K562 (cell line): Measurements from ENCODE around the gene IL11. TPM values are rescaled to one million over a fixed set of nuclear protein-coding genes. Genes with fewer than 3 reads are reported as not detected.

Experiments used
- ATAC-seq: fragments of 200-7000 bp; cut with Tn5 transposase; 3 replicates; pipeline ENCODE4 v1.9.1; 2020; ENCODE audit warnings: moderate library complexity
- BruUV-seq: library from RNA; stranded (reverse); fragments of 400-500 nt; replicated peaks from 2 replicates; lab custom pipeline; 2021; lab: Mats Ljungman, UMichigan
- CTCF ChIA-PET: fragments of 300-600 bp; formaldehyde crosslinking; extraction: SDS; loops from one replicate; lab custom pipeline; 2021; ENCODE audit warnings: low intra/inter-chr PET ratio; lab: Yijun Ruan, JAX
- POLR2A ChIA-PET: fragments of 300-600, 350-650 bp; sonication (Branson Sonifier 250); formaldehyde crosslinking; extraction: SDS; loops from one replicate; lab custom pipeline; 2021; ENCODE audit warnings: antibody characterized with exemption, inconsistent platforms; lab: Yijun Ruan, JAX
- DNase-seq, 4 experiments: peaks; one replicate each; pipeline versions ENCODE4 v3.0.0 to v3.0.0-alpha.2; 2011 to 2018; ENCODE audit warnings: low spot score in 3 of 4, mixed read lengths in 3 of 4; ENCODE audit errors: extremely low read depth in 1 of 4
- FAIRE-seq: peaks from 2 replicates; lab custom pipeline; 2011; peaks lifted over from hg19 to GRCh38; lab: Jason Lieb, UNC
- H2AFZ ChIP-seq: 2 replicates; pipeline ENCODE4 v1.6.0; 2011; ENCODE audit warnings: low read depth, low read length, control low read depth, inconsistent platforms
- H3K27ac ChIP-seq: fragments of 200-600 bp; 3 replicates; pipeline ENCODE4 v1.8.0; 2011; ENCODE audit warnings: low read depth, mild to moderate bottlenecking, control low read depth, inconsistent platforms, low read length, moderate library complexity, mixed read lengths; ENCODE audit errors: extremely low read depth
- H3K27me3 ChIP-seq, 2 experiments: fragments of 300-600 bp in 1 of 2; 2 replicates in 1 of 2; 3 replicates in 1 of 2; pipeline versions ENCODE4 v1.6.0 to v1.8.0; 2011; ENCODE audit warnings: inconsistent platforms in 2 of 2, low read length in 2 of 2, mild to moderate bottlenecking in 1 of 2, mixed read lengths in 1 of 2, moderate library complexity in 1 of 2; ENCODE audit not compliant: control insufficient read depth in 2 of 2, insufficient read depth in 2 of 2
- H3K36me3 ChIP-seq: fragments of 300-600 bp; 3 replicates; pipeline ENCODE4 v1.8.0; 2011; ENCODE audit warnings: mild to moderate bottlenecking, low read length, inconsistent platforms; ENCODE audit not compliant: control insufficient read depth, insufficient read depth
- H3K4me1 ChIP-seq, 2 experiments: fragments of 200-600 bp in 1 of 2; replicated peaks in 1 of 2; 2 replicates in 1 of 2; 3 replicates in 1 of 2; pipeline versions ENCODE4 v1.5.1 to v1.8.0; 2011; ENCODE audit warnings: inconsistent platforms in 2 of 2, low read length in 2 of 2, mild to moderate bottlenecking in 1 of 2, mixed read lengths in 1 of 2, moderate library complexity in 1 of 2; ENCODE audit not compliant: control insufficient read depth in 2 of 2, insufficient read depth in 2 of 2
- H3K4me2 ChIP-seq: 2 replicates; pipeline ENCODE4 v1.6.1; 2011; ENCODE audit warnings: low read length, control low read depth, inconsistent platforms, mixed read lengths; ENCODE audit not compliant: insufficient read depth
- H3K4me3 ChIP-seq: fragments of 200-600 bp; sonication (generic), shearing (Covaris generic); 2 replicates; pipeline ENCODE4 v1.5.1; 2016; ENCODE audit warnings: control low read depth, inconsistent platforms
- H3K79me2 ChIP-seq: fragments of 200-600 bp; 3 replicates; pipeline ENCODE4 v1.8.0; 2011; ENCODE audit warnings: low read length, inconsistent platforms; ENCODE audit not compliant: control insufficient read depth, insufficient read depth
- H3K9ac ChIP-seq, 2 experiments: 2 replicates each; pipeline versions ENCODE4 v1.6.0 to v1.6.1; 2011; ENCODE audit warnings: low read depth in 2 of 2, low read length in 2 of 2, control low read depth in 1 of 2, inconsistent platforms in 1 of 2, mild to moderate bottlenecking in 1 of 2, mixed read lengths in 1 of 2; ENCODE audit not compliant: insufficient read depth in 1 of 2
- H3K9me1 ChIP-seq: one replicate; pipeline ENCODE4 v1.6.0; 2011; ENCODE audit warnings: inconsistent platforms, mild to moderate bottlenecking, low read length, moderate library complexity; ENCODE audit not compliant: control insufficient read depth, insufficient read depth
- H3K9me3 ChIP-seq: replicated peaks from 2 replicates; pipeline ENCODE4 v1.5.1; 2011; ENCODE audit warnings: low read depth, low read length, inconsistent platforms; ENCODE audit not compliant: control insufficient read depth, insufficient read depth
- H4K20me1 ChIP-seq: replicated peaks from 2 replicates; pipeline ENCODE4 v1.6.1; 2011; ENCODE audit warnings: low read length, inconsistent platforms, mixed read lengths; ENCODE audit not compliant: control insufficient read depth, insufficient read depth
- CCNT2 ChIP-seq: IDR thresholded peaks from 2 replicates; pipeline ENCODE4 v1.6.1; 2011; ENCODE audit warnings: borderline replicate concordance, low read depth, mild to moderate bottlenecking, moderate library complexity, mixed read lengths, low read length; ENCODE audit not compliant: insufficient read length; ENCODE audit errors: extremely low read depth
- CTBP1 ChIP-seq: fragments of 450-650 bp; IDR thresholded peaks from 2 replicates; pipeline ENCODE4 v1.6.1; 2016; ENCODE audit warnings: borderline replicate concordance
- CUX1 ChIP-seq: fragments of 200-800 bp; sonication (Bioruptor generic); IDR thresholded peaks from 2 replicates; pipeline ENCODE4 v1.6.1; 2016; ENCODE audit warnings: missing genetic modification characterization, missing compliant biosample characterization
- RBBP5 ChIP-seq: fragments of 200-600 bp; sonication (generic); IDR thresholded peaks from 2 replicates; pipeline ENCODE4 v1.6.1; 2012; ENCODE audit warnings: borderline replicate concordance, mild to moderate bottlenecking, low read length, control low read depth, inconsistent platforms; ENCODE audit not compliant: insufficient read depth, poor library complexity, severe bottlenecking
- SIN3B ChIP-seq: fragments of 450-650 bp; IDR thresholded peaks from 2 replicates; pipeline ENCODE4 v1.6.1; 2017; ENCODE audit warnings: low read depth, mild to moderate bottlenecking, moderate library complexity
- ZNF175 ChIP-seq: fragments of 200-800 bp; sonication (Bioruptor generic); IDR thresholded peaks from 2 replicates; pipeline ENCODE4 v1.6.1; 2016; ENCODE audit warnings: low read depth, mild to moderate bottlenecking, missing genetic modification characterization, missing compliant biosample characterization
- ZNF589 ChIP-seq: fragments of 200-800 bp; sonication (Bioruptor generic); IDR thresholded peaks from 2 replicates; pipeline ENCODE4 v1.6.1; 2016; ENCODE audit warnings: low read depth, missing genetic modification characterization, missing compliant biosample characterization
- WGBS: fragments of 100-300 bp; shearing (Covaris generic); methylation state at CpG from one replicate; pipeline ENCODE4 v1.1.6; 2016; ENCODE audit warnings: low coverage, mixed read lengths; ENCODE audit not compliant: insufficient coverage; ENCODE audit errors: missing lambda C conversion rate; 5-methylcytosine and 5-hydroxymethylcytosine counted together
- in situ Hi-C: fragments of 300-500 bp; cut with MboI; formaldehyde crosslinking; loops from 4 replicates; pipeline ENCODE4 v1.15.0; 2018; ENCODE audit warnings: inconsistent platforms, mixed read lengths
- intact Hi-C: fragments of 100-400 bp; cut with micrococcal nuclease; formaldehyde crosslinking; loops from 2 replicates; pipeline ENCODE4 v1.14.2; 2022
- polyA plus RNA-seq, 8 experiments: library from polyadenylated mRNA; depleted of rRNA in 4 of 8; stranded (reverse) in 5 of 8; unstranded in 3 of 8; fragments of >200 nt; fragmentation: Nextera tagmentation in 2 of 8; fragmentation: Illumina TruSeq in 1 of 8; extraction: Ambion mirVana in 2 of 8; extraction: Trizol in 1 of 8; gene quantifications; 2 replicates each; pipeline versions ENCODE4 v1.2.1 to v1.2.3, GENCODE V29; 2011 to 2014; ENCODE audit warnings: inconsistent platforms in 1 of 8, missing spikeins in 1 of 8
- total RNA-seq, 7 experiments: library from RNA; depleted of rRNA in 6 of 7; stranded (reverse); fragments of >200 nt in 6 of 7; fragmentation: Illumina TruSeq in 2 of 7; extraction: Trizol in 2 of 7; gene quantifications; 2 replicates each; pipeline versions ENCODE4 v1.2.1 to v1.2.3, GENCODE V29; 2011 to 2021; ENCODE audit warnings: low replicate concordance in 1 of 7
- TF ChIP-seq, protein P1 (sequence below): sonication (generic); formaldehyde crosslinking; IDR thresholded peaks from 2 replicates; pipeline ENCODE4 v1.8.0; 2022; ENCODE audit warnings: mild to moderate bottlenecking, missing genetic modification reagents

Gene IL11
- total and polyA plus RNA-seq, 9 of the 15 experiments (the other 6 are each of a cell fraction or from before 2014, with no cell fraction given): 0.04 to 0.42 (median 0.06) TPM; not detected in 6

DNA sequence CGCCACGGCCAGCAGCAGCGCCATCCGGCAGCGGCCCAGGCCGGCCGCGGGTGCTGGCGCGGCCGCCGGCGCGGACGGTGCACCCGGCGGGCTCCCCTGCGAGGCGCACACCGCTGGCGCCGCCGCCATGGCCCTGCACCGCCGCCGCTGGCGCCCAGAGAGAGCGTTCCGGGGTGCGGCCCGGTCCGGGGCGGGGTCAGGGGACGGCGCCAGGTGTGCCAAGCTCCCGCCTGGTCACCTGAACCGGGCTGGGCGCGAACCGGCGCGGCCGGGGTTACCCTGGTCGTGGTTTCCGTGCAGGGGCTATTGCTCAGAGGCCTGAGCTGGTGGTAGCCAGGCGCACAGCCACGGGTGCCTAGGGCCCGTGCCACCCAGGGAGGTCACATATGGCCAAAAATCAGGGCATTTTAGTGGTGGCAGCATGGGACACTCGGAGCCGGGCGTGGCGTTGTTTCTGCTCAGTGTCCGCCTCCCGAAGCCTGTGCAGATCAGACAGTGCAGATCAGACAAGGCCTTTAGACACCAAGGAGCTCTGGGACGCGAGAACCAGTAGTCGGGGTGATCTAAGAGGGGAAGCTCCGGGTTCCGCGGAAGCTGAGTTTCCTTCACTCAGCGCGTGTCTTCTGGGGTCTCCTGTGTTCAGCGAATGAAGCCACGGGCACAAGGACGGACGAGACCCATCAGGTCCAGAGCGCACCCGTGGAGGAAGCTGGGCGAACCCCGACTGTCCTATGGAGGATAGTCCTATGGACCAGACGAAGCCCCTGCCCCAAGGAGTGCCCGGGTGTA is 14.1 kb upstream of the IL11 start, which contains the start of gene TMEM238:
TSS of gene TMEM238 (minus strand) at position 162 of the 789 bp plus-strand sequence. CDS start at position 129, 33 bp downstream.
- BruUV-seq: no TSS peak
- TF ChIP-seq CTBP1 (0 out of 2 replicates have a peak, but pooled peaks have one; percentile 25), SIN3B (peak; percentile 0; the same call in 1 of the 2 replicates), RBBP5 (peak; percentile 58), CCNT2 (peak; percentile 12), ZNF589 (peak; percentile 59; the same call in 1 of the 2 replicates), ZNF175 (CRISPR knock-in tag) (no peak), CUX1 (CRISPR knock-in tag) (peak; percentile 39; the same call in 1 of the 2 replicates)
- TF ChIP-seq, protein P1, sequence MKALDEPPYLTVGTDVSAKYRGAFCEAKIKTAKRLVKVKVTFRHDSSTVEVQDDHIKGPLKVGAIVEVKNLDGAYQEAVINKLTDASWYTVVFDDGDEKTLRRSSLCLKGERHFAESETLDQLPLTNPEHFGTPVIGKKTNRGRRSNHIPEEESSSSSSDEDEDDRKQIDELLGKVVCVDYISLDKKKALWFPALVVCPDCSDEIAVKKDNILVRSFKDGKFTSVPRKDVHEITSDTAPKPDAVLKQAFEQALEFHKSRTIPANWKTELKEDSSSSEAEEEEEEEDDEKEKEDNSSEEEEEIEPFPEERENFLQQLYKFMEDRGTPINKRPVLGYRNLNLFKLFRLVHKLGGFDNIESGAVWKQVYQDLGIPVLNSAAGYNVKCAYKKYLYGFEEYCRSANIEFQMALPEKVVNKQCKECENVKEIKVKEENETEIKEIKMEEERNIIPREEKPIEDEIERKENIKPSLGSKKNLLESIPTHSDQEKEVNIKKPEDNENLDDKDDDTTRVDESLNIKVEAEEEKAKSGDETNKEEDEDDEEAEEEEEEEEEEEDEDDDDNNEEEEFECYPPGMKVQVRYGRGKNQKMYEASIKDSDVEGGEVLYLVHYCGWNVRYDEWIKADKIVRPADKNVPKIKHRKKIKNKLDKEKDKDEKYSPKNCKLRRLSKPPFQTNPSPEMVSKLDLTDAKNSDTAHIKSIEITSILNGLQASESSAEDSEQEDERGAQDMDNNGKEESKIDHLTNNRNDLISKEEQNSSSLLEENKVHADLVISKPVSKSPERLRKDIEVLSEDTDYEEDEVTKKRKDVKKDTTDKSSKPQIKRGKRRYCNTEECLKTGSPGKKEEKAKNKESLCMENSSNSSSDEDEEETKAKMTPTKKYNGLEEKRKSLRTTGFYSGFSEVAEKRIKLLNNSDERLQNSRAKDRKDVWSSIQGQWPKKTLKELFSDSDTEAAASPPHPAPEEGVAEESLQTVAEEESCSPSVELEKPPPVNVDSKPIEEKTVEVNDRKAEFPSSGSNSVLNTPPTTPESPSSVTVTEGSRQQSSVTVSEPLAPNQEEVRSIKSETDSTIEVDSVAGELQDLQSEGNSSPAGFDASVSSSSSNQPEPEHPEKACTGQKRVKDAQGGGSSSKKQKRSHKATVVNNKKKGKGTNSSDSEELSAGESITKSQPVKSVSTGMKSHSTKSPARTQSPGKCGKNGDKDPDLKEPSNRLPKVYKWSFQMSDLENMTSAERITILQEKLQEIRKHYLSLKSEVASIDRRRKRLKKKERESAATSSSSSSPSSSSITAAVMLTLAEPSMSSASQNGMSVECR (CRISPR knock-in tag): 0 out of 2 replicates have a peak, but pooled peaks have one; percentile 24

More for the DNA sequence above, 14.1 kb upstream of the IL11 start, which contains the start of gene TMEM238:
- H3K36me3 ChIP-seq: peaks cover 34% of the 10 kb centered on the region
- H3K79me2 ChIP-seq: peaks cover 67% of the 10 kb centered on the region
- H3K27ac ChIP-seq: peak within 1 kb of the TSS; percentile 97
- H3K4me3 ChIP-seq: peak within 1 kb of the TSS; percentile 77
- peak; percentile 15 for ATAC-seq
- peak within 1 kb of the TSS; percentile 94 to 97 for H3K9ac ChIP-seq
- WGBS: 2% methylated on average over 43 of the region's 72 CpGs
- DNase-seq: peak in 3 of 4 experiments; percentile 55 to 72 (median 56)
- H2AFZ ChIP-seq: peak within 1 kb of the TSS; percentile 99
- intact Hi-C loops (loop anchor here (2.0 kb wide), 1 partner anchor 168 kb away; no protein-coding TSS in a partner anchor), in situ Hi-C loops (no loop called here)
- no peaks in the 10 kb centered on the region for H3K27me3 ChIP-seq
- H3K9me1 ChIP-seq: peaks cover 8% of the 10 kb centered on the region
- H3K4me1 ChIP-seq: peaks cover 39 to 53% of the 10 kb centered on the region in 2 experiments
- peak within 1 kb of the TSS; percentile 94 for H3K4me2 ChIP-seq
- ChIA-PET POLR2A (interaction anchor here (0.5 to 12.9 kb wide), 24 partner anchors 9 to 297 kb away, joined by 3 to 195 read pairs (median 3); partner anchors contain the start of genes HSPBP1, ISOC2, KMT5C and PTPRH), CTCF (no interaction called here)
- FAIRE-seq: peak; percentile 11
- H3K9me3 ChIP-seq: no peaks in the 10 kb centered on the region; the same call in 1 of the 2 replicates
- H4K20me1 ChIP-seq: peaks cover 33% of the 10 kb centered on the region
